GM19328 (cell line): ENCODE data around the gene SEMG2.

Source experiments
- ATAC-seq: cut with Tn5 transposase; IDR thresholded peaks from one replicate; pipeline ENCODE4 v1.9.1; 2021; ENCODE audit warnings: mild to moderate bottlenecking, moderate library complexity; ENCODE audit not compliant: unreplicated experiment

SEMG2 gene

GRCh38 chr20:45221076-45221475, at the start of gene SEMG2:
Gene SEMG2, plus strand, starts transcription at chr20:45221373. Its CDS starts 17 bp downstream, at chr20:45221390.
- no peak for ATAC-seq

- no peak for ATAC-seq
These were observed 47.7 kb upstream of the SEMG2 start for GRCh38 chr20:45173522-45173921.

GRCh38 chr20:45174434-45175364, 46.5 kb upstream of the SEMG2 start, which contains the start of gene PI3:
Gene PI3, plus strand, starts transcription at chr20:45174902. Its CDS starts 21 bp downstream, at chr20:45174923.
- ATAC-seq: no peak

GRCh38 chr20:45176526-45177267, 44.5 kb upstream of the SEMG2 start:
- ATAC-seq: no peak

GRCh38 chr20:45179166-45179565, 42.0 kb upstream of the SEMG2 start:
- ATAC-seq: no peak

GRCh38 chr20:45181639-45182038, 39.5 kb upstream of the SEMG2 start:
- ATAC-seq: no peak

- no peak for ATAC-seq
These were observed 38.1 kb upstream of the SEMG2 start for GRCh38 chr20:45183084-45183483.

GRCh38 chr20:45187693-45188092, 33.5 kb upstream of the SEMG2 start:
- ATAC-seq: no peak

GRCh38 chr20:45189067-45189609, 32.0 kb upstream of the SEMG2 start:
- no peak for ATAC-seq

- ATAC-seq: no peak
These were observed 31.3 kb upstream of the SEMG2 start for GRCh38 chr20:45189861-45190260.

GRCh38 chr20:45191926-45192325, 29.2 kb upstream of the SEMG2 start:
- no peak for ATAC-seq

GRCh38 chr20:45193331-45193730, 27.8 kb upstream of the SEMG2 start:
- no peak for ATAC-seq

- ATAC-seq: no peak
These were observed 14.4 kb upstream of the SEMG2 start, which contains the start of gene SEMG1 for GRCh38 chr20:45206725-45207124. Gene SEMG1, plus strand, starts transcription at chr20:45207033. Its CDS starts 21 bp downstream, at chr20:45207054.

- no peak for ATAC-seq
These were observed 11.2 kb upstream of the SEMG2 start for GRCh38 chr20:45209924-45210323.

- ATAC-seq: no peak
These were observed 9.4 kb upstream of the SEMG2 start for GRCh38 chr20:45211569-45212474.

GRCh38 chr20:45212836-45213235, 8.3 kb upstream of the SEMG2 start:
- no peak for ATAC-seq

- ATAC-seq: no peak
These were observed 3.0 kb upstream of the SEMG2 start for GRCh38 chr20:45218124-45218523.

- no peak for ATAC-seq
These were observed 2.5 kb upstream of the SEMG2 start for GRCh38 chr20:45218636-45219035.

- no peak for ATAC-seq
These were observed 2.0 kb downstream of the SEMG2 start for GRCh38 chr20:45223136-45223535.

- ATAC-seq: no peak
These were observed 5.1 kb downstream of the SEMG2 start for GRCh38 chr20:45226287-45226686.
